PFSK-1 (cell line): ENCODE data around the gene VSIG10.

Experiments
- FOXP2 ChIP-seq: optimal IDR thresholded peaks from 2 replicates; pipeline ENCODE3; 2011; ENCODE audit warnings: borderline replicate concordance, control low read depth, inconsistent platforms; ENCODE audit not compliant: insufficient read depth; ENCODE audit errors: extremely low read length, extremely low read depth
- POLR2AphosphoS5 ChIP-seq: IDR thresholded peaks from 2 replicates; pipeline ENCODE4 v1.6.1; 2012; ENCODE audit warnings: low read depth, mild to moderate bottlenecking, control low read depth, low read length, moderate library complexity
- SIN3A ChIP-seq: IDR thresholded peaks from 2 replicates; pipeline ENCODE4 v1.6.1; 2012; ENCODE audit warnings: mild to moderate bottlenecking, low read length, moderate library complexity, borderline replicate concordance; ENCODE audit not compliant: insufficient read depth
- TAF1 ChIP-seq: IDR thresholded peaks from 2 replicates; pipeline ENCODE4 v1.6.1; 2012; ENCODE audit warnings: low read length, control low read depth, borderline replicate concordance; ENCODE audit not compliant: insufficient read depth
- TF ChIP-seq, protein P1 (sequence below), 2 experiments: IDR thresholded peaks; 2 replicates each; pipeline versions ENCODE4 v1.6.1 to v1.8.0; 2011 to 2012; ENCODE audit warnings: low read depth in 2 of 2, low read length in 2 of 2, control low read depth in 1 of 2, inconsistent platforms in 1 of 2, mild to moderate bottlenecking in 1 of 2, moderate library complexity in 1 of 2; ENCODE audit not compliant: insufficient read depth in 1 of 2

Gene VSIG10

DNA sequence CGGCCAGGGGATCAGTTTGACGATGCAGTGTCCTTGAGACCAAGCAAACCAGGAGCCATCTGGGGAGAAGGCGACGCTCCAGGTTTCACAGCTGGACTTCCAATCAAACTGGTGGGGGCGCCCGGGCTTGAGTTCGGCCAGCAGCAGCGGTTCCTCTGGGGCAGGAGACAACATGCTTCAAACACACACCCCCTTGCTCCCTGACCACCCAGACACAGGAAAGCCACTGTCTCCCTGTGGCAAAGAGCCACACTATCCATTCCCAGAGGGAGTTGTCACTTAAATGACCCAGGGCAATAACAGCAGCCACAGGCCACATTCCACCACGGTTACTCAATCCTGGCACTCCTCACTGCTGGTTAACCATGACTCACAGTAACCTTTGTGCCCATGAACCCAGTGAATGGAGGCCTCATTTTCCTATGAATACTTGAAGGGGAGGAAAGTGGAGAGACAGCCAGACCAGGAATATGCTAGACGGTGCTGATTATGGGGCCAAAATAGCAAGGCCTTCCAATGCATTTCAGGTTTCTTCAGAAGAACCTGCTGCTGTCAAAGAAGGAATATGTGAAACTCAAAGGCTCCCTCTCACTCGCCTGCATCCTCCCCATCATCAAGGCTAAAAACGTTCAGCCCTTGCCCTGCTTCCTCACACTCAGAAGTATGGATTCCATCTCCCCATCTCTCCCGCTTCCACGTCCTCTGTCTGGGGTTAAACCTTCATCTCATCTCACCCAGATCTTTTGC lies 51.3 kb downstream of the VSIG10 start:
- TF ChIP-seq, protein P1, sequence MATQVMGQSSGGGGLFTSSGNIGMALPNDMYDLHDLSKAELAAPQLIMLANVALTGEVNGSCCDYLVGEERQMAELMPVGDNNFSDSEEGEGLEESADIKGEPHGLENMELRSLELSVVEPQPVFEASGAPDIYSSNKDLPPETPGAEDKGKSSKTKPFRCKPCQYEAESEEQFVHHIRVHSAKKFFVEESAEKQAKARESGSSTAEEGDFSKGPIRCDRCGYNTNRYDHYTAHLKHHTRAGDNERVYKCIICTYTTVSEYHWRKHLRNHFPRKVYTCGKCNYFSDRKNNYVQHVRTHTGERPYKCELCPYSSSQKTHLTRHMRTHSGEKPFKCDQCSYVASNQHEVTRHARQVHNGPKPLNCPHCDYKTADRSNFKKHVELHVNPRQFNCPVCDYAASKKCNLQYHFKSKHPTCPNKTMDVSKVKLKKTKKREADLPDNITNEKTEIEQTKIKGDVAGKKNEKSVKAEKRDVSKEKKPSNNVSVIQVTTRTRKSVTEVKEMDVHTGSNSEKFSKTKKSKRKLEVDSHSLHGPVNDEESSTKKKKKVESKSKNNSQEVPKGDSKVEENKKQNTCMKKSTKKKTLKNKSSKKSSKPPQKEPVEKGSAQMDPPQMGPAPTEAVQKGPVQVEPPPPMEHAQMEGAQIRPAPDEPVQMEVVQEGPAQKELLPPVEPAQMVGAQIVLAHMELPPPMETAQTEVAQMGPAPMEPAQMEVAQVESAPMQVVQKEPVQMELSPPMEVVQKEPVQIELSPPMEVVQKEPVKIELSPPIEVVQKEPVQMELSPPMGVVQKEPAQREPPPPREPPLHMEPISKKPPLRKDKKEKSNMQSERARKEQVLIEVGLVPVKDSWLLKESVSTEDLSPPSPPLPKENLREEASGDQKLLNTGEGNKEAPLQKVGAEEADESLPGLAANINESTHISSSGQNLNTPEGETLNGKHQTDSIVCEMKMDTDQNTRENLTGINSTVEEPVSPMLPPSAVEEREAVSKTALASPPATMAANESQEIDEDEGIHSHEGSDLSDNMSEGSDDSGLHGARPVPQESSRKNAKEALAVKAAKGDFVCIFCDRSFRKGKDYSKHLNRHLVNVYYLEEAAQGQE (IDR thresholded peaks at IDR 0.05; ENCODE audit: insufficient read depth in 1 of 2, low read depth in 2 of 2, low read length in 2 of 2), result no peak
- TF ChIP-seq SIN3A (no peak), FOXP2 (no peak), POLR2AphosphoS5 (no peak), TAF1 (no peak)

DNA sequence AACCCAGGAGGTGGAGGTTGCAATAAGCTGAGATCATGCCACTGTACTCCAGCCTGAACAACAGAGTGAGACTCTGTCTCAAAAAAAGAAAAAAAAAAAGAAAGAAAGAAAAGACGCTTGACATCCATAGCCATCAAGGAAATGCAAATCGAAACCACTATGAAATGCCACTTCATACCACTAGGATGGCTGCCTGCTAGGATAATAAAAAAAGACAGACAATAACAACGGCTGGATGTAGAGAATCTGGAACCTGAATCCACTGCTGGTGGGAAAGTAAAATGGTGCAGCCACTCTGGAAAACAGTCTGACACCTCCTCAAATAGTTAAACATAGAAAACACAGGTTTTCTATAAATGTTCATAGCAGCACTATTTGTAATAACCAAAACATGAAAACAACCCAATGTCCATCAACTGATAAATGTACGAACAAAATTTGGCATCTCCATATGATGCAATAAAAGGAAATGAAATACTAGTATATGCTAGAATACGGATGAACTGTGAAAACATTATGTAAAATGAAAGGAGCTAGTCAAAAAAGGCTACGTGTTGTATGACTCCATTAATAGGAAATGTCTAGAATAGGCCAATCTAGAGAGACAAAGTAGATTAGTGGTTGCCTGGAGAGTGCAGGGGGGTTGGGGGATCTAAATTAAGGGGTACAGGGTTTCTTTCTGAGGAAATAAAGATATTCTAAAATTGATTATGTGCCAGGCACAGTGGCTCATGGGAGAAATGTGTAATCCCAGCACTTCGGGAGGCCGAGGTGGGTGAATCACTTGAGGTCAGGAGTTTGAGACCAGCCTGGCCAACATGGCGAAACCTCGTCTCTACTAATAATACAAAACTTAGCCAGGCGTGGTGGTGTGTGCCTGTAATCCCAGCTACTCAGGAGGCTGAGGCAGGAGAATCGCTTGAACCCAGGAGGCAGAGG lies 52.6 kb downstream of the VSIG10 start:
- TF ChIP-seq SIN3A (no peak), POLR2AphosphoS5 (no peak), FOXP2 (no peak), TAF1 (no peak)
- TF ChIP-seq, protein P1 (IDR thresholded peaks at IDR 0.05; ENCODE audit: insufficient read depth in 1 of 2, low read depth in 2 of 2, low read length in 2 of 2), result no peak

DNA sequence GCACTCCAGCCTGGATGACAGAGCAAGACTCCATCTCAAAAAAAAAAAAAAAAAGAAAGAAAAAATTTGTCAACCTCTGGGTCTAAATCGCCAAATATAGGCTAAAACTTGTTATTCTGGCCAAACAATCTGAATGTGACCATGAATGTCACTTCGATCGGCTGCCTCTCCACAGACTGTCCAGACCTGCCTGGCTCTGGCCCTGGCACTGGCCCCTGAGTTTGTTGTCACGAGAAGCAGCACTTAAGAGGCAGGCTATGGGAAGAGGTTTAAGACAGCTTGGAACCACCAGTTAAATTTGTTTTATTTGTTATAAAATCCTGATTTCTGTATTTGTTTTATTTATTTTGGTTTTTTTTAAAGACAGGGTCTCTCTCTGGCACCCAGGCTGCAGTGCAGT lies 57.4 kb downstream of the VSIG10 start:
- TF ChIP-seq POLR2AphosphoS5 (no peak), FOXP2 (no peak), SIN3A (no peak), TAF1 (no peak)
- TF ChIP-seq, protein P1 (IDR thresholded peaks at IDR 0.05; ENCODE audit: insufficient read depth in 1 of 2, low read depth in 2 of 2, low read length in 2 of 2), result no peak

DNA sequence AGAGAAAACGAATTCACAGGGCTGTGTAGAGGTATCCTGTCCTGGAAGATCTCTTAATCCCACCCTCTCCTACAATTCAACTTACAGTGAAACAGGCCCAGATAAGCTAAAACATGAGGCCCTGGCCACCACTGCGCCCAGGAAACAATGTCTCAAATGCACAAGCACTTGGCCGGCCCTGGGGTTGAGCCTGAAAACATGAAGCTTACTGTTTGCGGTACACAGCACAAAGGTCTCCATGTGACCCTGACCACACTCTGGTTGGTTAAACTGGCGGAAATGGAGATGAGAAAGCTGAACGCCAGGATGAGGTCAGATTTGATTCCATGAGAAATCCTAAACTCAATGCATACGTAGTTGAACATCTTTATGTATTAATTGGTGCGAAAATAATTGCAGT lies 59.2 kb downstream of the VSIG10 start:
- TF ChIP-seq SIN3A (no peak), FOXP2 (no peak), TAF1 (no peak), POLR2AphosphoS5 (no peak)
- TF ChIP-seq, protein P1 (IDR thresholded peaks at IDR 0.05; ENCODE audit: insufficient read depth in 1 of 2, low read depth in 2 of 2, low read length in 2 of 2), result no peak
